Measurements from ENCODE around the gene MIX23. TPM values are rescaled to one million over a fixed set of nuclear protein-coding genes. Genes with fewer than 3 reads are reported as not detected.

The MIX23 gene
- total and polyA plus RNA-seq, 10 of the 15 experiments (the other 5 are each of a cell fraction or from before 2014, with no cell fraction given), result 30.0 to 176 (median 62.4) TPM

GRCh38 chr3:122415762-122416654 is 33.0 kb upstream of the MIX23 start, which contains the start of gene WDR5B (continued):
- TF ChIP-seq, protein P1, sequence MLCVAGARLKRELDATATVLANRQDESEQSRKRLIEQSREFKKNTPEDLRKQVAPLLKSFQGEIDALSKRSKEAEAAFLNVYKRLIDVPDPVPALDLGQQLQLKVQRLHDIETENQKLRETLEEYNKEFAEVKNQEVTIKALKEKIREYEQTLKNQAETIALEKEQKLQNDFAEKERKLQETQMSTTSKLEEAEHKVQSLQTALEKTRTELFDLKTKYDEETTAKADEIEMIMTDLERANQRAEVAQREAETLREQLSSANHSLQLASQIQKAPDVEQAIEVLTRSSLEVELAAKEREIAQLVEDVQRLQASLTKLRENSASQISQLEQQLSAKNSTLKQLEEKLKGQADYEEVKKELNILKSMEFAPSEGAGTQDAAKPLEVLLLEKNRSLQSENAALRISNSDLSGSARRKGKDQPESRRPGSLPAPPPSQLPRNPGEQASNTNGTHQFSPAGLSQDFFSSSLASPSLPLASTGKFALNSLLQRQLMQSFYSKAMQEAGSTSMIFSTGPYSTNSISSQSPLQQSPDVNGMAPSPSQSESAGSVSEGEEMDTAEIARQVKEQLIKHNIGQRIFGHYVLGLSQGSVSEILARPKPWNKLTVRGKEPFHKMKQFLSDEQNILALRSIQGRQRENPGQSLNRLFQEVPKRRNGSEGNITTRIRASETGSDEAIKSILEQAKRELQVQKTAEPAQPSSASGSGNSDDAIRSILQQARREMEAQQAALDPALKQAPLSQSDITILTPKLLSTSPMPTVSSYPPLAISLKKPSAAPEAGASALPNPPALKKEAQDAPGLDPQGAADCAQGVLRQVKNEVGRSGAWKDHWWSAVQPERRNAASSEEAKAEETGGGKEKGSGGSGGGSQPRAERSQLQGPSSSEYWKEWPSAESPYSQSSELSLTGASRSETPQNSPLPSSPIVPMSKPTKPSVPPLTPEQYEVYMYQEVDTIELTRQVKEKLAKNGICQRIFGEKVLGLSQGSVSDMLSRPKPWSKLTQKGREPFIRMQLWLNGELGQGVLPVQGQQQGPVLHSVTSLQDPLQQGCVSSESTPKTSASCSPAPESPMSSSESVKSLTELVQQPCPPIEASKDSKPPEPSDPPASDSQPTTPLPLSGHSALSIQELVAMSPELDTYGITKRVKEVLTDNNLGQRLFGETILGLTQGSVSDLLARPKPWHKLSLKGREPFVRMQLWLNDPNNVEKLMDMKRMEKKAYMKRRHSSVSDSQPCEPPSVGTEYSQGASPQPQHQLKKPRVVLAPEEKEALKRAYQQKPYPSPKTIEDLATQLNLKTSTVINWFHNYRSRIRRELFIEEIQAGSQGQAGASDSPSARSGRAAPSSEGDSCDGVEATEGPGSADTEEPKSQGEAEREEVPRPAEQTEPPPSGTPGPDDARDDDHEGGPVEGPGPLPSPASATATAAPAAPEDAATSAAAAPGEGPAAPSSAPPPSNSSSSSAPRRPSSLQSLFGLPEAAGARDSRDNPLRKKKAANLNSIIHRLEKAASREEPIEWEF (IDR thresholded peaks at IDR 0.05; ENCODE audit: insufficient replicate concordance, low read depth, low read length), result no peak
- TF ChIP-seq STAT1 (conservative IDR thresholded peaks at IDR 0.05), result peak; percentile 92; the same call in 1 of the 2 replicates
- TF ChIP-seq CBX3 (IDR thresholded peaks at IDR 0.05; ENCODE audit: borderline replicate concordance, low read depth), result no peak
- TF ChIP-seq CREM (IDR thresholded peaks at IDR 0.05; ENCODE audit: low read depth), result peak; percentile 58; the same call in 1 of the 2 replicates
- peak; percentile 87 for TF ChIP-seq CBFB (IDR thresholded peaks at IDR 0.05; ENCODE audit: low read depth)
- TF ChIP-seq RBBP5 (conservative IDR thresholded peaks at IDR 0.05), result no peak
- TF ChIP-seq, protein P2, sequence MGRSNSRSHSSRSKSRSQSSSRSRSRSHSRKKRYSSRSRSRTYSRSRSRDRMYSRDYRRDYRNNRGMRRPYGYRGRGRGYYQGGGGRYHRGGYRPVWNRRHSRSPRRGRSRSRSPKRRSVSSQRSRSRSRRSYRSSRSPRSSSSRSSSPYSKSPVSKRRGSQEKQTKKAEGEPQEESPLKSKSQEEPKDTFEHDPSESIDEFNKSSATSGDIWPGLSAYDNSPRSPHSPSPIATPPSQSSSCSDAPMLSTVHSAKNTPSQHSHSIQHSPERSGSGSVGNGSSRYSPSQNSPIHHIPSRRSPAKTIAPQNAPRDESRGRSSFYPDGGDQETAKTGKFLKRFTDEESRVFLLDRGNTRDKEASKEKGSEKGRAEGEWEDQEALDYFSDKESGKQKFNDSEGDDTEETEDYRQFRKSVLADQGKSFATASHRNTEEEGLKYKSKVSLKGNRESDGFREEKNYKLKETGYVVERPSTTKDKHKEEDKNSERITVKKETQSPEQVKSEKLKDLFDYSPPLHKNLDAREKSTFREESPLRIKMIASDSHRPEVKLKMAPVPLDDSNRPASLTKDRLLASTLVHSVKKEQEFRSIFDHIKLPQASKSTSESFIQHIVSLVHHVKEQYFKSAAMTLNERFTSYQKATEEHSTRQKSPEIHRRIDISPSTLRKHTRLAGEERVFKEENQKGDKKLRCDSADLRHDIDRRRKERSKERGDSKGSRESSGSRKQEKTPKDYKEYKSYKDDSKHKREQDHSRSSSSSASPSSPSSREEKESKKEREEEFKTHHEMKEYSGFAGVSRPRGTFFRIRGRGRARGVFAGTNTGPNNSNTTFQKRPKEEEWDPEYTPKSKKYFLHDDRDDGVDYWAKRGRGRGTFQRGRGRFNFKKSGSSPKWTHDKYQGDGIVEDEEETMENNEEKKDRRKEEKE (IDR thresholded peaks at IDR 0.05), result 0 out of 2 replicates have a peak, but pooled peaks have one; percentile 43
- TF ChIP-seq ATF7 (IDR thresholded peaks at IDR 0.05; ENCODE audit: low read depth), result peak; percentile 93
- TF ChIP-seq, protein P3, sequence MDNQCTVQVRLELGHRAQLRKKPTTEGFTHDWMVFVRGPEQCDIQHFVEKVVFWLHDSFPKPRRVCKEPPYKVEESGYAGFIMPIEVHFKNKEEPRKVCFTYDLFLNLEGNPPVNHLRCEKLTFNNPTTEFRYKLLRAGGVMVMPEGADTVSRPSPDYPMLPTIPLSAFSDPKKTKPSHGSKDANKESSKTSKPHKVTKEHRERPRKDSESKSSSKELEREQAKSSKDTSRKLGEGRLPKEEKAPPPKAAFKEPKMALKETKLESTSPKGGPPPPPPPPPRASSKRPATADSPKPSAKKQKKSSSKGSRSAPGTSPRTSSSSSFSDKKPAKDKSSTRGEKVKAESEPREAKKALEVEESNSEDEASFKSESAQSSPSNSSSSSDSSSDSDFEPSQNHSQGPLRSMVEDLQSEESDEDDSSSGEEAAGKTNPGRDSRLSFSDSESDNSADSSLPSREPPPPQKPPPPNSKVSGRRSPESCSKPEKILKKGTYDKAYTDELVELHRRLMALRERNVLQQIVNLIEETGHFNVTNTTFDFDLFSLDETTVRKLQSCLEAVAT (IDR thresholded peaks at IDR 0.05), result peak; percentile 59; the same call in 1 of the 2 replicates
- peak; percentile 63; the same call in 1 of the 2 replicates for TF ChIP-seq MTA2 (IDR thresholded peaks at IDR 0.05; ENCODE audit: low read depth)
- TF ChIP-seq ZBTB4 (CRISPR knock-in tag; IDR thresholded peaks at IDR 0.05), result no peak
- TF ChIP-seq STAT3 (IDR thresholded peaks at IDR 0.05; ENCODE audit: low read depth, low read length), result 0 out of 2 replicates have a peak, but pooled peaks have one; percentile 35
- peak; percentile 81 for TF ChIP-seq IKZF1 (conservative IDR thresholded peaks at IDR 0.05)
- peak; percentile 78; the same call in 1 of the 2 replicates for TF ChIP-seq MAX (IDR thresholded peaks at IDR 0.05; ENCODE audit: low read depth, low read length)
- peak; percentile 97 for TF ChIP-seq POLR2AphosphoS5 (IDR thresholded peaks at IDR 0.05; ENCODE audit: low read length)
- peak; percentile 59 for TF ChIP-seq GATAD2B (conservative IDR thresholded peaks at IDR 0.05; ENCODE audit: low read depth)

All from GM12878 (cell line).